Measurements from ENCODE around the gene OR7G2.
"Not testable (repeated sequence)": the region's sequence is repeated elsewhere in the genome, so short reads cannot be mapped to it uniquely, and the experiment has no call there.

Gene OR7G2

DNA sequence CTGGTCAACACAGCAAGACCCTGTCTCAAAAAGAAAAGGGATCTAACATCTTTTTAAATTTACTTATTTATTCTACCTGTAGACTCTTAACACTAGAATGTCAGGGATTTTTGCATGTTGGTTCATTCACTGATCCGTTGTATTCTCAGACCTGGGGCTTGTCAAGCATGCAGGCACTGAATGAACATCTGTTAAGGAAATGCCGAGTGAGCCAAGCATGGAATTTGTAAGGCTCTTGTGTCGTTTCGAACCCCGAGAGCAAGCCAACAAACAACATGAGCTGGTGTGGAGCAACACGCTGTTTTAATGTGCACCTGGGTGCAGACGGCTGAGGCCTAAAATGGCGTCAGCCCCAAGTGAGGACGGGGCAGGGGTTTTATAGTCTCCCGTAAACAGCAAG lies 30.4 kb downstream of the OR7G2 start:
- Histone ChIP-seq H3K27ac (no peak overlapping the region), H3K4me1 (0 out of 2 replicates have a peak, but pooled peaks cover 4% of the 10 kb centered on the region), H3K9me3 (no peaks in the 10 kb centered on the region), H3K4me3 (no peak overlapping the region), H3K27me3 (no peaks in the 10 kb centered on the region), H3K4me2 (no peak overlapping the region), H3K36me3 (no peaks in the 10 kb centered on the region), H4K20me1 (no peaks in the 10 kb centered on the region), H3K9ac (no peak overlapping the region)
- no peak for TF ChIP-seq Cebpa-rat (IDR thresholded peaks at IDR 0.05)

GRCh38 chr19:9075064-9075949 lies 32.0 kb downstream of the OR7G2 start:
- Histone ChIP-seq H3K9me3 (no peaks in the 10 kb centered on the region), H4K20me1 (no peaks in the 10 kb centered on the region), H3K4me1 (0 out of 2 replicates have a peak, but pooled peaks cover 4% of the 10 kb centered on the region), H3K9ac (no peak overlapping the region), H3K27me3 (no peaks in the 10 kb centered on the region), H3K4me3 (no peak overlapping the region), H3K4me2 (no peak overlapping the region), H3K27ac (no peak overlapping the region), H3K36me3 (no peaks in the 10 kb centered on the region)
- TF ChIP-seq Cebpa-rat (IDR thresholded peaks at IDR 0.05) = no peak

GRCh38 chr19:9073806-9074205 lies 33.5 kb downstream of the OR7G2 start:
- Histone ChIP-seq H3K27me3 (no peaks in the 10 kb centered on the region), H3K36me3 (no peaks in the 10 kb centered on the region), H4K20me1 (no peaks in the 10 kb centered on the region), H3K4me2 (no peak overlapping the region), H3K9ac (no peak overlapping the region), H3K4me3 (no peak overlapping the region), H3K4me1 (0 out of 2 replicates have a peak, but pooled peaks cover 4% of the 10 kb centered on the region), H3K27ac (no peak overlapping the region), H3K9me3 (no peaks in the 10 kb centered on the region)
- no peak for TF ChIP-seq Cebpa-rat (IDR thresholded peaks at IDR 0.05)

- H3K27me3 ChIP-seq, H3K4me2 ChIP-seq, H3K27ac ChIP-seq: not testable (repeated sequence)
Observed at GRCh38 chr19:9071720-9072119, 35.6 kb downstream of the OR7G2 start.

GRCh38 chr19:9070066-9070465 lies 37.2 kb downstream of the OR7G2 start:
- TF ChIP-seq Cebpa-rat (IDR thresholded peaks at IDR 0.05) = no peak
- no peak overlapping the region for H3K27ac ChIP-seq
- no peaks in the 10 kb centered on the region for H3K36me3 ChIP-seq
- H3K4me3 ChIP-seq = no peak overlapping the region
- H3K27me3 ChIP-seq = no peaks in the 10 kb centered on the region
- H3K9me3 ChIP-seq = no peaks in the 10 kb centered on the region
- H4K20me1 ChIP-seq = no peaks in the 10 kb centered on the region
- H3K4me2 ChIP-seq = no peak overlapping the region
- no peak overlapping the region for H3K9ac ChIP-seq
- H3K4me1 ChIP-seq = no peaks in the 10 kb centered on the region

More at GRCh38 chr19:9071720-9072119, 35.6 kb downstream of the OR7G2 start:
- H3K9me3 ChIP-seq, H3K4me1 ChIP-seq, H4K20me1 ChIP-seq, H3K4me3 ChIP-seq, H3K9ac ChIP-seq, H3K36me3 ChIP-seq: not testable (repeated sequence)

GRCh38 chr19:9065457-9066014 lies 41.7 kb downstream of the OR7G2 start:
- Histone ChIP-seq H3K4me2 (no peak overlapping the region), H3K9ac (no peak overlapping the region), H3K9me3 (no peaks in the 10 kb centered on the region), H3K27ac (no peak overlapping the region), H4K20me1 (no peaks in the 10 kb centered on the region), H3K27me3 (no peaks in the 10 kb centered on the region), H3K4me1 (no peaks in the 10 kb centered on the region), H3K4me3 (no peak overlapping the region), H3K36me3 (no peaks in the 10 kb centered on the region)
- TF ChIP-seq Cebpa-rat (IDR thresholded peaks at IDR 0.05) = no peak

DNA sequence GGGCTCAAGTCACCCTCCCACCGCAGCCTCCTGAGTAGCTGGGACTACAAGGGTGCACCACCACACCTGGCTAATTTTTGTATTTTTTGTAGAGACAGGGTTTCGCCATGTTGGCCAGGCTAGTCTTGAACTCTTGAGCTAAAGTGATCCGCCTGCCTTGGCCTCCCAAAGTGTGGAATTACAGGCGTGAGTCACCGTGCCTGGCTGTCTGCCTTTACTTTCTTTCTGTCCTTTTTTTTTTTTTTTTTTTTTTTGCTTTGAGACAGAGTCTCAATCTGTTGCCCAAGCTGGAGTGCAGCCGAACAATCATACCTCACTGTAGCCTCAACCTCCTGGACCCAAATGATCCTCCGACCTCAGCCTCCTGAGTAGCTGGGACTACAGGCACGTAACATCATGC lies 45.4 kb downstream of the OR7G2 start:
- Histone ChIP-seq H3K4me2 (no peak overlapping the region), H3K27ac (no peak overlapping the region), H3K9ac (no peak overlapping the region), H3K4me1 (no peaks in the 10 kb centered on the region), H3K36me3 (no peaks in the 10 kb centered on the region), H3K27me3 (no peaks in the 10 kb centered on the region), H3K4me3 (no peak overlapping the region), H3K9me3 (no peaks in the 10 kb centered on the region), H4K20me1 (no peaks in the 10 kb centered on the region)
- TF ChIP-seq Cebpa-rat (IDR thresholded peaks at IDR 0.05) = no peak

DNA sequence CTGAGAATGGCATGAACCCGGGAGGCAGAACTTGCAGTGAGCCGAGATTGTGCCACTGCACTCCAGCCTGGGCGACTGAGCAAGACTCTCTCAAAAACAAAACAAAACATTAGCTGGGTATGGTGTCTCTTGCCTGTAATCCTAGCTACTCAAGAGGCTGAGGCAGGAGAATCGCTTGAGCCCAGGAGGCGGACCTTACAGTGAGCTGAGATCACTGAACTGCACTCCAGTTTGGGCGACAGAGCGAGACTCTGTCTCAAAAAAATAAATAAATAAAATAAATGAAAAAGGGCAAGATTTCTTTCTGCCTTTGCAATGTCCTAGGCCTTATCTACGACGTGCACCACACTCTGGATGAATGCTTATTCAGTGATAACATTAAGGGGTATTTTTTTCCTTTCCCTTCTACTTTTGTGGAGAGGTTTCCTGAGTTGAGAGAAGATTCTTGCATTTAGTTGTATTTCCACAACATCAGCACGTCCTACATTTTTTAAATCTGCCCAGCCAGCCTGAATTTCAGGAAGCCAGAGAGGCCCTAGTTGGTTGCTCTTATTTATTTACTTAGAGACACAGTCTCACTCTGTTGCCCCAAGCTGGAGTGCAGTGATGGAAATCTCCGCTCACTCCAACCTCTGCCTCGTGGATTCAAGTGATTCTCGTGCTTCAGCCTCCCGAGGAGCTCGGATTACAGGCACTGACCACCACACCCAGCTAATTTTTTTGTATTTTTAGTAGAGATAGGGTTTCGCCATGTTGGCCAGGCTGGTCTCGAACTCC lies 46.5 kb downstream of the OR7G2 start:
- Histone ChIP-seq H3K4me2 (no peak overlapping the region), H3K9me3 (no peaks in the 10 kb centered on the region), H3K4me3 (no peak overlapping the region), H3K36me3 (no peaks in the 10 kb centered on the region), H3K27ac (no peak overlapping the region), H3K9ac (no peak overlapping the region), H3K27me3 (no peaks in the 10 kb centered on the region), H3K4me1 (peaks cover 1% of the 10 kb centered on the region), H4K20me1 (no peaks in the 10 kb centered on the region)
- TF ChIP-seq Cebpa-rat (IDR thresholded peaks at IDR 0.05) = no peak

DNA sequence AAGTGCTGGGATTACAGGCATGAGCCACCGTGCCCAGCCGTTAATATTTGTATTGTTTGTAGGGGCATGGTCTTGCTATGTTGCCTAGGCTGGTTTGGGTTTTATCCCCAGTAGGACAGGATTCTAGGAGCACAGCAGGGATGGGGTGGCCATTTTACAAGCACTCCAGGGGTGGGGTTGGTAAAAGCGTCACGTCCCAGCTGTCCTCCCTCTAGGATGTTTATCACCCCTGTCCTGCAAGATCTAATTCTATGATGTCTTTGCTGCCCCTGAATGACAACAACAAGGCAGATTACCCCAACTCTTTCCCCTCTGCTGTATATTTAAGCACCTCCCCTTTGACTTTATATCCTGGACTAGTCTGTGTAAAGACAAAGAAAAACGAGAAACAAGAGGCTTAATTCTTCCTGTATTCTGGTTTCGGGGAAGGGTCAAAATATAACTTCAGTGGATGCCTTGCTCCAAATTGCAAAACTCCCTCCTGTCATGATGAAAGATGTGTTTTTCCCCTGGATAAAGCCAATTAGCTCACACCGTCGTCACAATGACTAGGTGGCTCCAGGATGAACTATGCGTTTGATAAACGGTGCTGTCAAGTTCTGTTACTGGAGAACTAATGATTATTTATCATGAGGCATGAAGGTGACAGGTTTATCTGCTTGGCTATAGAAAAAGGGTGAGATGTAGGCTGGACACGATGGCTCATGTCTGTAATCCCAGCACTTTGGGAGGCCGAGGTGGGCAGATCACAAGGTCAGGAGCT lies 48.2 kb downstream of the OR7G2 start:
- H3K9ac ChIP-seq = no peak overlapping the region
- no peak overlapping the region for H3K4me2 ChIP-seq
- H3K4me1 ChIP-seq = peaks cover 18% of the 10 kb centered on the region
- no peaks in the 10 kb centered on the region for H3K27me3 ChIP-seq
- no peaks in the 10 kb centered on the region for H3K9me3 ChIP-seq
- no peak overlapping the region for H3K4me3 ChIP-seq
- no peaks in the 10 kb centered on the region for H3K36me3 ChIP-seq
- no peak overlapping the region for H3K27ac ChIP-seq
- TF ChIP-seq Cebpa-rat (IDR thresholded peaks at IDR 0.05) = no peak
- H4K20me1 ChIP-seq = no peaks in the 10 kb centered on the region

Measured in BLaER1 (cell line).